Kidney epithelial cell (primary cell): ENCODE data around the gene PLAC8L1. TPM values are rescaled to one million over a fixed set of nuclear protein-coding genes. Genes with fewer than 3 reads are reported as not detected.
A peak's percentile ranks its signal among the peaks of the same experiment; 100 is the strongest.
"Not testable (repeated sequence)": the region's sequence is repeated elsewhere in the genome, so short reads cannot be mapped to it uniquely, and the experiment has no call there.

ENCODE experiments used
- DNase-seq: peaks from one replicate; pipeline ENCODE4 v3.0.0-alpha.2; 2010; ENCODE audit warnings: low read depth
- H3K27me3 ChIP-seq: 2 replicates; pipeline ENCODE4 v1.6.0; 2011; ENCODE audit warnings: low read length; ENCODE audit not compliant: control insufficient read depth, insufficient read depth
- H3K36me3 ChIP-seq: 2 replicates; pipeline ENCODE4 v1.5.1; 2011; ENCODE audit warnings: low read length; ENCODE audit not compliant: control insufficient read depth, insufficient read depth
- H3K4me3 ChIP-seq: 2 replicates; pipeline ENCODE4 v1.5.1; 2011; ENCODE audit warnings: low read depth, mild to moderate bottlenecking, control low read depth, low read length
- CTCF ChIP-seq: IDR thresholded peaks from 2 replicates; pipeline ENCODE4 v1.5.1; 2011; ENCODE audit warnings: mild to moderate bottlenecking, moderate library complexity, low read length, control low read depth, inconsistent platforms; ENCODE audit not compliant: insufficient read depth, poor library complexity, severe bottlenecking
- total RNA-seq: library from RNA; depleted of rRNA; stranded (reverse); fragments of >200 nt; gene quantifications from 2 replicates; pipeline ENCODE4 v1.2.3, GENCODE V29; 2015

Gene PLAC8L1
- not detected in 2 replicates for total RNA-seq

- H3K27me3 ChIP-seq, result no peaks in the 10 kb centered on the region
- TF ChIP-seq CTCF, result no peak
- H3K36me3 ChIP-seq, result no peaks in the 10 kb centered on the region
- H3K4me3 ChIP-seq, result no peak within 1 kb of the TSS
- no peak for DNase-seq
These were observed at the start of gene PLAC8L1 for GRCh38 chr5:146105477-146105876. Gene PLAC8L1, minus strand, starts transcription at chr5:146105577. Its CDS starts 1,266 bp downstream, at chr5:146104311.

- no peak for DNase-seq
- Histone ChIP-seq H3K36me3 (no peaks in the 10 kb centered on the region), H3K4me3 (no peak overlapping the region), H3K27me3 (no peaks in the 10 kb centered on the region)
- no peak for TF ChIP-seq CTCF
These were observed 46.6 kb upstream of the PLAC8L1 start for GRCh38 chr5:146151970-146152369.

DNA sequence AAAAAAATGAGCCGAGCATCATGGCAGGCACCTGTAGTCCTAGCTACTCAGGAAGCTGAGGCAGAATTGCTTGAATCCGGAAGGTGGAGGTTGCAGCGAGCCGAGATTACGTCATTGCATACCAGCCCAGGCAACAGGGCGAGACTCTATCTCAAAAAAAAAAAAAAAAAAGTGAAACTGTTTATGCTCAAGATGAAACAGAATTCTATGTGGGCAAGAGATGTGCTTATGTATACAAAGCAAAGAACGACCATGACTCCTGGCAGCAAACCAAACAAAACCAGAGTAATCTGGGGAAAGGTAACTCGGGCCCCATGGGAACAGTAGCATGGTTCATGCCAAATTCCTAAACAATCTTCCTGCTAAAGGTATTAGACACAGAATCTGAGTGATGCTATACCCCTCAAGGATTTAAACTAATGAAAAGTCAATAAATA is 32.6 kb upstream of the PLAC8L1 start:
- no peak for TF ChIP-seq CTCF
- no peak overlapping the region for H3K4me3 ChIP-seq
- H3K36me3 ChIP-seq, result no peaks in the 10 kb centered on the region
- no peaks in the 10 kb centered on the region for H3K27me3 ChIP-seq
- no peak for DNase-seq

GRCh38 chr5:146130440-146131045 is 25.2 kb upstream of the PLAC8L1 start:
- TF ChIP-seq CTCF, result peak; percentile 43
- H3K27me3 ChIP-seq, result no peaks in the 10 kb centered on the region
- no peaks in the 10 kb centered on the region for H3K36me3 ChIP-seq
- H3K4me3 ChIP-seq, result no peak overlapping the region
- peak; percentile 14 for DNase-seq

DNA sequence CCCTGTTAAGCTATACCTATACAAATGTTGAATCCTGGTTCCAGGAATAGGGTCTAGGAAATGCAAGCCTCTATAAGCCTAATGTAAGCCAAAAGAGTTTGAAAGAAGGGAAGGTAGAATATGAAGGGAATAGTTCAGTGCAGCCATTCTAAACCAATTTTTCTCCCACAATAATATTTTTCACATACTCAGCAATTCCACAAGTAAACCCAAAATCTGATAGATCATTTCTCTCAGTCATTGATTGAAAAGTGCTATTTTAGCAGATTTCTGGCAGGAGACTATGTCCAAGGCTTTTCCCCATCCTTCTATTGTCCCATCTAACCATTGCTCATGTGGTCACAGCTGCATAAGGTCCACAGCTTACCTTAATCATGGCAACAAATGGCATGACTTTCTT is 20.7 kb upstream of the PLAC8L1 start:
- Histone ChIP-seq H3K36me3 (no peaks in the 10 kb centered on the region), H3K4me3 (no peak overlapping the region), H3K27me3 (no peaks in the 10 kb centered on the region)
- no peak for DNase-seq
- no peak for TF ChIP-seq CTCF

GRCh38 chr5:146124580-146124979 is 19.2 kb upstream of the PLAC8L1 start:
- Histone ChIP-seq H3K27me3 (no peaks in the 10 kb centered on the region), H3K36me3 (no peaks in the 10 kb centered on the region), H3K4me3 (no peak overlapping the region)
- DNase-seq, result no peak
- TF ChIP-seq CTCF, result no peak

DNA sequence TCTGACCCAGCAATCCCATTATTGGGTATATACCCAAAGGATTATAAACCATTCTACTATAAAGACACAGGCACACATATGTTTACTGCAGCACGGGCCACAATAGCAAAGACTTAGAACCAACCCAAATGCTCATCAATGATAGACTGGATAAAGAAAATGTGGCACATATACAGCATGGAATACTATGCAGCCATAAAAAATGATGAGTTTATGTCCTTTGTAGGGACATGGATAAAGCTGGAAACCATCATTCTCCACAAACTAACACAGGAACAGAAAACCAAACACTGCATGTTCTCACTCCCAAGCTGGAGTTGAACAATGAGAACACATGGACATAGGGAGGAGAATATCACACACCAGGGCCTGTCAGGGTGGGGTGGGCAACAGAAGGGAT is 16.1 kb upstream of the PLAC8L1 start:
- H3K36me3 ChIP-seq, H3K27me3 ChIP-seq, DNase-seq, H3K4me3 ChIP-seq: not testable (repeated sequence)
